Right cardiac atrium (tissue), 5 donors: ENCODE measurements around the gene MGST1. TPM values are rescaled to one million over a fixed set of nuclear protein-coding genes. Genes with fewer than 3 reads are reported as not detected.

Experiments
- ATAC-seq, 2 donors: fragments of 200-7000 bp; cut with Tn5 transposase; one replicate each; pipeline versions ENCODE4 v1.8.0 to v1.9.1; 2020; ENCODE audit warnings: moderate library complexity in 2 of 2, mild to moderate bottlenecking in 1 of 2
- DNase-seq, 3 donors: peaks; one replicate each; pipeline ENCODE4 v3.0.0-alpha.2; 2020
- H3K27ac ChIP-seq: one replicate; pipeline ENCODE4 v1.5.1; 2013; ENCODE audit warnings: mild to moderate bottlenecking, low read length, control low read depth, moderate library complexity
- H3K27me3 ChIP-seq: one replicate; pipeline ENCODE4 v1.6.1; 2013; ENCODE audit not compliant: control insufficient read depth, insufficient read depth
- H3K4me1 ChIP-seq: one replicate; pipeline ENCODE4 v1.6.1; 2013; ENCODE audit warnings: low read length; ENCODE audit not compliant: control insufficient read depth, insufficient read depth
- H3K4me3 ChIP-seq: one replicate; pipeline ENCODE4 v1.5.1; 2013; ENCODE audit warnings: low read length, control low read depth
- H3K9me3 ChIP-seq: one replicate; pipeline ENCODE4 v1.6.1; 2013; ENCODE audit warnings: low read length; ENCODE audit not compliant: control insufficient read depth
- WGBS: extraction: QIAGEN DNeasy Blood & Tissue Kit; methylation state at CpG from one replicate; pipeline ENCODE4 v1.1.7; 2013; 5-methylcytosine and 5-hydroxymethylcytosine counted together
- intact Hi-C, 4 donors: fragments of 100-400 bp; cut with DNase I; formaldehyde crosslinking; loops; one replicate each; pipeline versions ENCODE4 v1.11.0 to v1.14.0; 2022 to 2023
- long read RNA-seq, 4 donors: library from polyadenylated mRNA; unstranded; transcript quantifications; one replicate each; pipeline ENCODE4 v2.0.0, GENCODE V29; 2020 to 2021
- polyA plus RNA-seq: library from polyadenylated mRNA; stranded (reverse); fragments of 200-250 nt; gene quantifications from one replicate; pipeline ENCODE4 v1.2.3, GENCODE V29; 2013
- total RNA-seq, 4 donors: library from RNA; stranded (reverse); fragmentation: NEBNext Ultra II Directional; extraction: Animal tissue kit (Norgen Biotek cat#: 25700); gene quantifications; one replicate each; pipeline ENCODE4 v1.2.1, GENCODE V29; 2021
- donor health status: healthy with polysubstance abuse.
- donor health status: DM: no; HTN: yes; CAD: no.
- donor health status: DM: no; HTN: no; CAD: no.
- donor health status: DM: no; HTN: yes; CAD: no; lungs with severe emphysema.
- donor health status: DM: yes; HTN: yes; CAD: no.

Gene MGST1, protein sequence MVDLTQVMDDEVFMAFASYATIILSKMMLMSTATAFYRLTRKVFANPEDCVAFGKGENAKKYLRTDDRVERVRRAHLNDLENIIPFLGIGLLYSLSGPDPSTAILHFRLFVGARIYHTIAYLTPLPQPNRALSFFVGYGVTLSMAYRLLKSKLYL
- 100 to 1,000 TPM in 1 of 4 donors, 10 to 100 TPM in 3; 19.9 to 115 (median 69.7) TPM for total RNA-seq
- polyA plus RNA-seq: 149 TPM
- long read RNA-seq, donor 1, transcript MGST1-205 (4 exons, 914 nt): major isoform, 25 of 36 reads
- long read RNA-seq, donor 1, partial matches to known transcripts: 0 of 36 reads
- long read RNA-seq, donor 1, other reads (novel, unspliced or antisense): 6 of 36 reads
- long read RNA-seq, donor 2, transcript MGST1-205 (4 exons, 914 nt): major isoform, 26 of 32 reads
- long read RNA-seq, donor 2, partial matches to known transcripts: 0 of 32 reads
- long read RNA-seq, donor 2, other reads (novel, unspliced or antisense): 4 of 32 reads
- long read RNA-seq, donor 3, transcript MGST1-205 (4 exons, 914 nt): major isoform, 37 of 60 reads
- long read RNA-seq, donor 3, transcript MGST1-219 (1 exons, 1,842 nt): minor isoform, 5 of 60 reads
- long read RNA-seq, donor 3, partial matches to known transcripts: 0 of 60 reads
- long read RNA-seq, donor 3, other reads (novel, unspliced or antisense): 12 of 60 reads
- long read RNA-seq, donor 4, transcript MGST1-205 (4 exons, 914 nt): major isoform, 8 of 11 reads
- long read RNA-seq, donor 4, partial matches to known transcripts: 0 of 11 reads
- long read RNA-seq, donor 4, other reads (novel, unspliced or antisense): 1 of 11 reads

DNA sequence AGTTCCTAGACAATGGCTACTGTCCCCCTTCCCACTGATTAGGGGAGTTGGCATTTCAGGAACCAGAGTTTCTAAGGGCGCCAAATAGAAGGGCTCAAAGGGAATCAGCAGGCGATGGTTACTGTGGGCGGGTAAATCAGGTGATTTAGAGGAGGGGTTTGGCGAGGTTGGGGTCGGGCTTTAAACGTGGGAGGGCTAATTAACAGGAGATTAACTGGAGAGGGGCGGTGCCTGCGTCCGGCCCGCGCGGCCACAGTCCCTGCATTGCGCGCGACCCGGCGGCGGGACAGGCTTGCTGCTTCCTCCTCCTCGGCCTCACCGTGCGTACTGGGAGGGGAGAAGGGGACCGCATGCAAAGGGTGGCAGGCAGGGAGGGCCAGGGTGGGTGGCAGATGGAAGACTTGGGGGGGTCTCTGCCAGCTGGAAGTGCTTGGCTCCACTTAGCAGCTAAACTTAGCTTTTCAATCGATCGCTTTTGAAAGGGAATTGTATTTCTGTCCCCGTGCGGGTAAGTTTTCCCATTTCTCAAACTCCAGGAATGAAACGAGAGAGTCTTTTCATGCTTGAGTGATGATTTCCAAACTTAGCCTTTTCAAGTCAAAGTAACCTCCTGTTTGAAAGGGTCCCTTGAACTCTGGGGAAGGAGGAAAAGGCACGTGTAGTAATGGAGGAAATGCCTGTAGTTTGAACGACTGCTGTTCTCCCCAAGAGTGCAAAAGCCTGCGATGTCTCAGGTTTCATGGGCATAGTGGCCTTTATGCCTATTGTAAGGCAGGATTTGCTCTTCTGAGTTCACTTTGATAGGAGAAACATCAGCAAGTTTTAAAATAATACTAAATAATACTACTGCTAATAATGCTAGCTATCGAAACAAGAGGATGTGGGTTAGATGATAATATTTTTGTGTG, at the start of gene MGST1:
TSS of gene MGST1 (plus strand) at position 255 of the 908 bp plus-strand sequence. CDS start 6,608 bp downstream, outside the sequence.
- intact Hi-C loops: no loop called here
- Histone ChIP-seq H3K27me3 (no peaks in the 10 kb centered on the region), H3K9me3 (no peaks in the 10 kb centered on the region), H3K27ac (peak within 1 kb of the TSS; percentile 79), H3K4me3 (peak within 1 kb of the TSS; percentile 58), H3K4me1 (no peaks in the 10 kb centered on the region)
- ATAC-seq (peak; percentile 94 to 96), DNase-seq (peak; percentile 76 to 92 (median 81))
- WGBS: 3% methylated on average over 31 of the region's 31 CpGs

DNA sequence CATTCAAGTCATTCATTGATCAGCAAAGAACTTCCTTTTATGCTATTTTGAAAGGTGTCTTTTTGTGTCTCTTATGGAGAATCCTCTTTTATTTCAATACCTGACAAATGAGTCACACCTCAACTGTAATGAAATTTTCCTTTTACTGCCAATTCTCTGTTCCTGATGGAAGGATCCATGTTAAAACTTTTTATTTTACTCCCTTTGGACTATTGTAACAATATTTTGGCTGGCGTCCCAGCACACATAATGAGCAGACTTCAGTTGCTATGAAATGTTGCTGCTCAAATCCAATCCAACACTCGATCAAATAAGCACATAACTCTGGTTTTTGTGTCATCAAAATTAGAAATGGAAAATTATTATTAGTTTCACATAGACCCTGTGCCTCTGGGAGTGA, 48.0 kb upstream of the MGST1 start:
- Histone ChIP-seq H3K4me1 (no peaks in the 10 kb centered on the region), H3K4me3 (no peak overlapping the region), H3K9me3 (no peaks in the 10 kb centered on the region), H3K27ac (no peak overlapping the region), H3K27me3 (no peaks in the 10 kb centered on the region)
- intact Hi-C loops: no loop called here
- WGBS: 52% methylated on average over 2 of the region's 2 CpGs
- ATAC-seq (no peak), DNase-seq (peak in 2 of 3 donors; percentile 13 to 54)

DNA sequence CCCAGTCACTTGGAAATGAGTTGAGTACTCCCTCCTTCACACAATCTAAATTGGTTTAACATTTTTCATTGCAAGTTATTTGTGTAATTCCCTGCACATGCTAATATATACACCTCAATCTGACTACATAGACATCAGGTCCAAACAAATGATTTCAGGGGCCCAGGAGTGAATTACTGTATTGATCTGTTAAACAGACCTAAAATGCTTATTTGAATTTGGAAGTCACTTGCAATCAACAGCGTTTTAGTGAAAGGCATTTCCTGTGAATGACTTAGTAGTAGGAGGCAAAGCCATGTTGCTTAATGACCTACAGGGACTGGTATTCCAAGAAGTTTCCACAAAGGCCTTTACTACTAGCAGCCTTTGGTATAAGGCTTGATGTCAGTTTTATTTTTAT, 47.3 kb upstream of the MGST1 start:
- ATAC-seq (peak; percentile 55 to 78), DNase-seq (no peak)
- no peaks in the 10 kb centered on the region for H3K9me3 ChIP-seq
- no peak overlapping the region for H3K27ac ChIP-seq
- WGBS: 18% methylated on average over 1 of the region's 1 CpG
- intact Hi-C loops: no loop called here
- no peaks in the 10 kb centered on the region for H3K4me1 ChIP-seq
- H3K27me3 ChIP-seq: no peaks in the 10 kb centered on the region
- H3K4me3 ChIP-seq: no peak overlapping the region

DNA sequence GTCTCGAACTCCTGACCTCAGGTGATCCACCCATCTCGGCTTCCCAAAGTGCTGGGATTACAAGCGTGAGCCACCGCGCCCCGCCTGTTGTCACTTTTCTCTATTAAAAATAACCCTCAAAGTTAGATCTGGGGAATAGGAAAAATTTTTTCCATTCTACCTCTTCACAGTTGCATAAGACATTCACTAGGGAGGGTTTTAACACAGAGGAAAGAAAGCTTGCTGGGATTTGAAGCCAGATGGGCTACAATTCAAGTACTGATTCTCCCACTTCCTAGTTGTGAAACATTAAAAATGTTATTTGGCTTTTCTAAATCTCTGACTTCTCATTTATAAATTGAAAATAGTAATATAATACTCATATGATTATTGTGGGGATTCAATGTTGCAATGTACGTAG, 46.7 kb upstream of the MGST1 start:
- Histone ChIP-seq H3K4me3 (no peak overlapping the region), H3K27me3 (no peaks in the 10 kb centered on the region), H3K9me3 (no peaks in the 10 kb centered on the region), H3K4me1 (no peaks in the 10 kb centered on the region), H3K27ac (no peak overlapping the region)
- ATAC-seq: peak; percentile 76 to 89
- WGBS: 75% methylated on average over 7 of the region's 7 CpGs
- intact Hi-C loops: no loop called here
- peak; percentile 51 to 79 (median 62) for DNase-seq

DNA sequence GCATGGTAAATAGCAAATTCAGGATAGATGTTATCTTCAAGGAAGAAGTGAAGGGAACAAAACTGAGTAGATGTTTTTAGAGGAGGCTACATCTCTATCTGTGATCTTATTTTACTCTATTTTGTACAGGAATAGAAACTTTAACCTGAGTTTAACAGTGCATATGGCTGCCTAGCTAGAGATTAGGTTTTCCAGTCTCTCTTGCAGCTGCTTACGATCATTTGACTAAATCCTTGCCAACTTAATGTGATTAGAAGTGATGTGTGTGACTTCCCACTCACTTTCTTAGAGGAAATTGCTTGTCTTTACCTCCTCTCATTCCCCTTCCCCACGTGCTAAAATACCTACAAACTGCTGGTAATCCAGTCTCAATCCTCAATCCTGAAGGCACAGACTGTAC, 43.5 kb upstream of the MGST1 start:
- H3K27ac ChIP-seq: no peak overlapping the region
- no peak for ATAC-seq
- H3K4me1 ChIP-seq: no peaks in the 10 kb centered on the region
- H3K27me3 ChIP-seq: no peaks in the 10 kb centered on the region
- intact Hi-C loops: no loop called here
- no peak overlapping the region for H3K4me3 ChIP-seq
- 35% methylated on average over 2 of the region's 2 CpGs for WGBS
- H3K9me3 ChIP-seq: no peaks in the 10 kb centered on the region
- DNase-seq: no peak

DNA sequence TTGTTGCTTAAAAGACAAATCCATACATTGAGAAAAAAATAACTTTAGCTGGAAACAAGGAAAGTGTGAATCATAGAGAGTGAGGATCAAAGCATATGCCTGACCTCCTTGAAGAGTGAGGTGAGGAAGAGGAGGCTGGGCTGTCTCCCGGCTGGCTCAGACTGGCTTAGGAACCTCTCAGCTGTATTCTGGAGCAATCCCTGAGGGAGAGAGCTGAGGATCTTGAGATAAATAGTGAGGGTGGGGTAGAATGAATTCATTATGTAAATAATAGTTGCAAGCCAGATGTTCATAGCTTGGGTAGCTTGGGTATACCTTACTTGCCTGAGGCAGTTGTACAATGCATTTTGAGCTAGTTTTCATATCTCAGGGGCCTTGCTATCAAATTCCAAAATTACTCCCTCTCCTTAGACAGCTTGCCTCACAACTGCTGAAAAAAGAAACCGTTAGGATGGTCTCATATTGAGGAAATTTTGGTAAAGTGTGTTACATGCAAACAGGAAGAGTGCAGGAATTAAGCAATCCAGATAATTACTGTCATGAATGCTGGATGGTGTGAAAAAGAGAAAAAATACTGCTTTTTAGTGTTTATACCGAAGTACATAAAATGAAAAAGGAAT, 39.5 kb upstream of the MGST1 start:
- DNase-seq (no peak), ATAC-seq (no peak)
- H3K9me3 ChIP-seq: no peaks in the 10 kb centered on the region
- H3K27ac ChIP-seq: no peak overlapping the region
- 47% methylated on average over 3 of the region's 3 CpGs for WGBS
- H3K27me3 ChIP-seq: no peaks in the 10 kb centered on the region
- H3K4me1 ChIP-seq: no peaks in the 10 kb centered on the region
- intact Hi-C loops: no loop called here
- no peak overlapping the region for H3K4me3 ChIP-seq

DNA sequence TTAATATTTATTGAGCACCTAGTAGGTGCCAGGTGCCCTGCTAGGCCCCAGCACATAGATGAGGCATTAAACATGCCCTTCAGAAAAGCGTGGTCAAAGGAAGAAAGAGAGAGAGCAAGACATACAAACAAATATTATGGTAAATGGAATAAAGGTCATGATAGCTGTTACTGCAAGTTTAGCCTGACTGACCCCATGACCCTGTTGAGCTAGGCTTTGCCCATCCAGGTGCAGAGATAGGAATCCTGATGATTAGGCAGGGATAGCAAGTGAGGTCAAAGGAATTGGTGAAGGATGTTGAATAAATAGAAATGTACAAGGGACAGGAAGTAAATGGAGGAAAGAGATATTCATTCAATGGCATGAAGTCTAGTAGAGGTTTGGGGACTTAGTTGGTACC, 36.5 kb upstream of the MGST1 start:
- ATAC-seq (no peak), DNase-seq (no peak)
- no peaks in the 10 kb centered on the region for H3K27me3 ChIP-seq
- no peak overlapping the region for H3K4me3 ChIP-seq
- WGBS: 79% methylated on average over 1 of the region's 1 CpG
- H3K9me3 ChIP-seq: no peaks in the 10 kb centered on the region
- H3K4me1 ChIP-seq: no peaks in the 10 kb centered on the region
- no peak overlapping the region for H3K27ac ChIP-seq
- intact Hi-C loops: no loop called here

DNA sequence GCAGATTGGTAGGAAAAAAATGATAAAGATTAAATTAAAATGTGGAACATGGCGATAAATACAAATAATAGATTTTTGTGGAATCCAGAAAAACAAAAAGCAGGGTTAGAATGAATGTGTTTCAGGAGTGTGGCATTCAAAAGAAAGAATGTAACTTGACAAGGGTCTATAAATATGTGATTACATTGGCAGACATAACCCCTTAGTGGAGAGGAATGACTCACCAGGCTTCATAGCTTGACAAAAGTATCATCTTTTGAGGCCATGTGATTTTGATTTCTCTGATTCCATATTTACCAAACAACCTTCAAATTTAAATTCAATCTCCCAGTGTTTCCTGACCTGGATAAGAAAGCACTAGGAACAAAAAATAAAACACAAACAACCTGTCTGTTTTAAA, 24.4 kb upstream of the MGST1 start:
- Histone ChIP-seq H3K27ac (no peak overlapping the region), H3K27me3 (no peaks in the 10 kb centered on the region), H3K4me3 (no peak overlapping the region), H3K4me1 (no peaks in the 10 kb centered on the region), H3K9me3 (no peaks in the 10 kb centered on the region)
- ATAC-seq (no peak), DNase-seq (no peak)
- intact Hi-C loops: no loop called here
- 90% methylated on average over 1 of the region's 1 CpG for whole genome bisulfite sequencing

DNA sequence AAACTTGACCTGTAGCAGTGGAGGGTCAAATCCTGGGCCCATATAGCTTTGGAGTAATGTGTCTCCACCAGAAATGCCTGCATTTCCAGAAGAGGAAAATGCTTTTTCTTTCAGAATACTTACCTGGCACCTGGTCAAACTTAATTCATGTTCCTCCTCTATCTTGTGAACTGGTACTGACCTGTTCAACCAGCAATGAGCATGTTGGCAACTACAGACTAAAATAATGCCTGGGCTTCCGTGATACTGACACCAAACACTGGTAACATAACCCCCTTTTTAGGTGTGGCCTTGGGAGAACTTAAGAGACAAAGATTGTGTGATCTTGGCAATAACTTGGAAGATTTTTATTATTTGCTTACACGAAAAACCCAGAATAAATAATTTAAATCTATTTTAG, 23.8 kb upstream of the MGST1 start:
- 78% methylated on average over 2 of the region's 2 CpGs for WGBS
- no peak overlapping the region for H3K4me3 ChIP-seq
- ATAC-seq (no peak), DNase-seq (no peak)
- no peaks in the 10 kb centered on the region for H3K27me3 ChIP-seq
- intact Hi-C loops: no loop called here
- no peaks in the 10 kb centered on the region for H3K9me3 ChIP-seq
- no peaks in the 10 kb centered on the region for H3K4me1 ChIP-seq
- H3K27ac ChIP-seq: no peak overlapping the region

DNA sequence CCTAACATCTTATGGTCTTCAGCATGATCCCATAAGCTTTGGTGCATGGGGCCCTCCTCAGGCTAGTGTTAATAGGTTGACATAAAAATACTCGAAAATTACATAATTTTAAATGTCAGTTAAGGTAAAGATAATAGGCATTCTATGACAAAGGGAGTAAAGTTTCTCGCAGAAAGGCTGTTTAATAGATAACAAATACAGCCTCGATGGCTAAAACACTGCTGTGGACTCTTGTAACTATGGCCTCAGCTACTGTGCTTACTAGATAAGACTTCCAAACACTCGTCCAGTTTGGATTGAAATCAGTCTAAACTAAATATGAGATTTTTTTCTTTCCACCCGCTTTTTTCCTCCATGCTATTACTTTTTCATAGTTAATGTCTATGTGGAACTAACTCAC, 23.2 kb upstream of the MGST1 start:
- H3K27ac ChIP-seq: no peak overlapping the region
- H3K27me3 ChIP-seq: no peaks in the 10 kb centered on the region
- DNase-seq (no peak), ATAC-seq (no peak)
- H3K9me3 ChIP-seq: no peaks in the 10 kb centered on the region
- H3K4me1 ChIP-seq: no peaks in the 10 kb centered on the region
- H3K4me3 ChIP-seq: no peak overlapping the region
- WGBS: 43% methylated on average over 5 of the region's 5 CpGs
- intact Hi-C loops: no loop called here
